ACC112 (cell line): ENCODE data around the gene SND1.

Experiments used
- H2AFZ ChIP-seq: fragments of 200-600 bp; sonication (generic); one replicate; pipeline ENCODE4 v1.6.0; 2017; ENCODE audit warnings: antibody characterized with exemption, low read length; ENCODE audit not compliant: unreplicated experiment
- H3K27ac ChIP-seq: fragments of 200-600 bp; sonication (generic); 2 replicates; pipeline ENCODE4 v1.5.1; 2014; ENCODE audit warnings: low read depth, mild to moderate bottlenecking, antibody characterized with exemption, low read length, moderate library complexity
- H3K27me3 ChIP-seq: fragments of 200-600 bp; sonication (generic); 2 replicates; pipeline ENCODE4 v1.6.1; 2014; ENCODE audit warnings: mild to moderate bottlenecking, antibody characterized with exemption, low read length, moderate library complexity, mixed read lengths; ENCODE audit not compliant: insufficient read depth
- H3K36me3 ChIP-seq: fragments of 200-600 bp; sonication (generic); 2 replicates; pipeline ENCODE4 v1.6.1; 2016; ENCODE audit warnings: mild to moderate bottlenecking, antibody characterized with exemption, low read length, moderate library complexity, mixed read lengths; ENCODE audit not compliant: insufficient read depth
- H3K4me1 ChIP-seq: fragments of 200-600 bp; sonication (generic); one replicate; pipeline ENCODE4 v1.6.1; 2016; ENCODE audit warnings: low read length, mixed read lengths; ENCODE audit not compliant: insufficient read depth, unreplicated experiment, control insufficient read depth
- H3K4me3 ChIP-seq: fragments of 200-600 bp; sonication (generic); 2 replicates; pipeline ENCODE4 v1.5.1; 2014; ENCODE audit warnings: mild to moderate bottlenecking, low read depth, low read length
- H3K79me2 ChIP-seq: fragments of 200-600 bp; sonication (generic); one replicate; pipeline ENCODE4 v1.6.0; 2016; ENCODE audit warnings: low read length; ENCODE audit not compliant: control insufficient read depth, unreplicated experiment, insufficient read depth

SND1 gene

DNA sequence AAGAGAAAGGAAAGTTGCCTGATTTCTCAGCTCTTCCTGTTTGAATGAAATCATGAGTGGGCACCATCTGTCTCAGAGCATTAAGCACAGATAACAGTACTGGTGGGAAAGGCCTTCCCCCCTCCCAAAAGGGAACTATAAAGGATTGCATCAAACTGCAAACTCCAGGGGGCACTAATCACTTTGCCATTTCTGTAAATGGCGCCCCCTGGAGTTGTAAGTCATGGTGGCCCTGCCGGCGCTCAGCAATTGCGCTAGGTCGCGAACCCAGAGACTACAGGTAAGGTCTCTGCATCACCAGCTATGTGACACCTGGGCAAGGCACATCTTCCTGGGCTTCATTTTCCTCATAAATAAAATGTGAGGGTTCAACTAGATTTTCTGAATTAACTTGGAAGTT, 368.2 kb downstream of the SND1 start:
- Histone ChIP-seq H3K36me3 (no peaks in the 10 kb centered on the region; the same call in 1 of the 2 replicates), H3K27ac (no peak overlapping the region), H2AFZ (no peak overlapping the region), H3K27me3 (no peaks in the 10 kb centered on the region), H3K4me3 (no peak overlapping the region), H3K79me2 (no peaks in the 10 kb centered on the region), H3K4me1 (peaks cover 39% of the 10 kb centered on the region)

DNA sequence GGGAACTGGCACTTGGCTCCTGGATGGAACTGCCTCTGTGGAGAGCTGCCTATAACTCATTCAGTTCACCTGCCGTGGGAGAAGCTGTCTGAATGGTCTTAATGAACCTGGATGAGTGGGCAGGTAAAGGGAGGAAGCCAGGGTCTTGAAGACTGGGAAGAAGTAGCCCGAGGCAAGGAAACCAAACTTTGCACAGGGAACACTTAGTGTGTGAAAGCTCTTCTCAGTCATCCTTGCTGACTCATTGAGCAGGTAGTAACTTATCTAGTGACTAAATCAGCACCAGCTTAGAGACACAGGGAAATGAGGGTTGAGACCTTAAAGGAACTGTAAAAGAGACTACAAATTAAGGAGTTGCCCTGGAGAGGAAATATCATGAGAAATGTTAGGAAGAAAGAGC, 369.4 kb downstream of the SND1 start:
- no peaks in the 10 kb centered on the region; the same call in 1 of the 2 replicates for H3K36me3 ChIP-seq
- no peak overlapping the region for H2AFZ ChIP-seq
- H3K27ac ChIP-seq = no peak overlapping the region
- peaks cover 47% of the 10 kb centered on the region for H3K4me1 ChIP-seq
- H3K4me3 ChIP-seq = no peak overlapping the region
- H3K79me2 ChIP-seq = no peaks in the 10 kb centered on the region
- no peaks in the 10 kb centered on the region for H3K27me3 ChIP-seq

DNA sequence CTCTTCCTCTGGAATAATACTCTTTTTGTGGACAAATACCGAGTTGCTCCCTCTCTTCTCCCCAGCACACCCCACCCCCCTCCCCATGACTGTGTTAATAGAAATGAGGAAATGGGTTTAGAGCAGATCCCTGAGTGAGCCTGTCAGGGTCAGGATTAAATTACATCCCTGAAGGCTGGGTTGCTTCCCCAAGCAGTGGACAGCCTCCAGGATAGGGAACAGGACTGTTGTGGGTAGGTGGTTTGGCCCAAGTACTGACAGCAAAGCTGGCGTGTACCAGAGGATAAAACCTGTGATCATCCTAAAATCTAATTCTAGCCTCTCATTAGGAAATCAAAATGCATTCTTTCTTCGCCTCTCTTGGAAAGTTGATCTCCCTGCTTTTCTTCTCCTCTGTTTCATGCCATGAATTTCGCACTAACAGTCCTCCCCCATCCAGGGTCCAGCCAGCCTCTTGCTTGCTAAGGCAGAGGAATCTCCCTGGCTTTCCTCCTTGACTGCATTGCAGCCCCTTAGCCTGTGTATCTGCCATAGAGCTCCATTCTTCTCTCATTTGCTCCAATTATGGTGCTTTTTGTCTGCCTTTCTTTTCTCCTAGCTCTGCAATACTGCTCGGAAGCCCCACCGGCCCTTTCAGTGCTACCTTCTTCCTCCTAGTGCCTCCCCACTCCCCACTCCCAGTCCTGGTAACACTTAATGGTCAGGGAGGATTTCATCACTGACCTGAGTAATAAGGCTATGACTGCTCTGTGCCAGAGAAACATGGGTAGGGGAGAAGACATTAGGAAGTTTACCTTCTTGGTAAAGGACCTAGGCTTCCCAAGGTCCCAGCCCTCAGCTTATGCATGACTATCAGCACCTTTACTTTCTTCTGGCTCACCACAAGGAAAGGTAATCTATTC, 370.9 kb downstream of the SND1 start:
- H3K27me3 ChIP-seq = no peaks in the 10 kb centered on the region
- no peak overlapping the region for H3K4me3 ChIP-seq
- H3K79me2 ChIP-seq = no peaks in the 10 kb centered on the region
- H3K27ac ChIP-seq = peak overlapping the region; percentile 50
- H2AFZ ChIP-seq = no peak overlapping the region
- H3K4me1 ChIP-seq = peaks cover 38% of the 10 kb centered on the region
- H3K36me3 ChIP-seq = no peaks in the 10 kb centered on the region; the same call in 1 of the 2 replicates

DNA sequence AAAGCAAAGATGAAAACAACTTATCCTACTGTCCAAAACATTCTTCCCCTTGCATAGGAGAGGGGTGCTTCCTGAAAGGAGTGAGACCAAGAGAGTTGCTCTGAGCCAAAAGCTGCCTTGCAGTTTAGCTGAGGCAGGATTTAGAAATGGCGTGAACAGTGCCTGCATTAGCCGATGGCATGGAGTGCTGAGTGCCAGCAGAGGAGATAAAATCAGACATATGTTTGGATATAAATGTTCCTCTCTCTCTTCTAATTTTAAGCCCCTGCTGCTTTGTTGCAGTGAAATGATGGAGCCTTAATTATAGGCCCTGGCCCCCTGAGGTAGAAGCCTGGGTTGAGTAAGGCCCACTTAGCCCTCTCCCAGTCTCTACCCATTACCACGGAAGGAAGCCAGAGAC, 372.2 kb downstream of the SND1 start:
- peaks cover 6% of the 10 kb centered on the region; the same call in 1 of the 2 replicates for H3K36me3 ChIP-seq
- H3K27me3 ChIP-seq = no peaks in the 10 kb centered on the region
- H2AFZ ChIP-seq = no peak overlapping the region
- H3K27ac ChIP-seq = no peak overlapping the region
- H3K4me1 ChIP-seq = peaks cover 31% of the 10 kb centered on the region
- H3K4me3 ChIP-seq = no peak overlapping the region
- H3K79me2 ChIP-seq = no peaks in the 10 kb centered on the region

DNA sequence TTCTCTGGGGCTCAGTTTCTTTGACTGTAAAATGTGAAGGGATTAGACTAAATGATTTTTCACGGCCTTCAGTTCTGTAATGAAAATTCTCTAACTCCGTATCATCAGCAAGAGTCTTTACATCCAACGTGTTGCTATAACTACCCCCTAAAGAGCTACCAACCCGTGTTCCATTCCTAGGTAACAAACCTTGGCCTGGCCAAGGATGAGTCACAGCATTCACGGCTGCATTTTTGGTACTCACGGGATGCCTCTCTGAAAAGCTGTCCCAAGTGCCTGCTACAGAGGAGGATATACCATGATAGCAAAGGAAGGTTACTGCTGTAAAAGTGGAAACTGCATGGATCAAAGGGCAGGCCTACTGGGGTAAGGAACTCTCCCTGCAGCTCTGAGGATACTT, 373.4 kb downstream of the SND1 start:
- Histone ChIP-seq H3K4me3 (no peak overlapping the region), H3K79me2 (peaks cover 2% of the 10 kb centered on the region), H3K4me1 (peaks cover 31% of the 10 kb centered on the region), H3K27ac (no peak overlapping the region), H3K36me3 (peaks cover 11% of the 10 kb centered on the region; the same call in 1 of the 2 replicates), H3K27me3 (no peaks in the 10 kb centered on the region), H2AFZ (no peak overlapping the region)

DNA sequence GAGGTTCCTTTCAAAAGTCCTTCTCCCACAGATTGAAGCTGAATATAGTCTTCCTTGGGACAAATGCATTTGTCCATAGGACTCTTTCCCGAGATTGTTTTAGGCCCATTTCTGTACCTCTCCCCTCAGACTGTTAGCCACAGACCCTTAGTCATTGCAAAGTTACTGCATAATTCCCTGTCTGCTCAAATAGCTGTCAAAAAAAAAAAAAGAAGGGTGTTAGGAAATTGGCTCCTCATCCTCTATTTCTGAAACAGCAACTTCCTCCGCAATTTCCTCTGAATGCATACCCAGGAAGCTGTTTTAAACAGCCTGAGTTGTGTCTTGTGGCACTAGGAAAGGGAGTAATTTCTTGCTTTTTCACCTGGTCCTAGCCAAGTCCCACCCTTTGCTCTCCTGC, 373.8 kb downstream of the SND1 start:
- Histone ChIP-seq H2AFZ (no peak overlapping the region), H3K4me3 (no peak overlapping the region), H3K27me3 (no peaks in the 10 kb centered on the region), H3K27ac (no peak overlapping the region), H3K36me3 (peaks cover 11% of the 10 kb centered on the region; the same call in 1 of the 2 replicates), H3K4me1 (peaks cover 34% of the 10 kb centered on the region), H3K79me2 (peaks cover 5% of the 10 kb centered on the region)

DNA sequence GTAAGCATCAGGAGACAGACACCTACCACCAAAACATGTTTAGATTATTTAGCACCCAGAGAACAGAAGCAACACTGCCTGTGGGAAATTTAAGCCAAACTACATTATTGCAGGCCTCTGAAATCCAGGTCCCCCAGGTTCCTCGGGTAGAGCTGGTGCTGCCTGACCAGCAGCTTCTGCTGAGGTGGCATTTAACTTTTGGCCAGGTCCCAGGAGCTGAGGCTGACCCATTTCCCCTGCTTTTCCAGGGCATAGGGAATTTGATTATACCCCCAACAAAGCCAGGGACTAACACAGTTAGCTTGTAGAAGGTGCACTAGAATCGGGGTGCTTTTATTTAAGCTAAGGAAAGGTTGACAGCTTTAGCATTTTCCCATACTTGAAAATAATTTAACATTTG, 374.6 kb downstream of the SND1 start:
- no peak overlapping the region for H3K27ac ChIP-seq
- no peak overlapping the region for H2AFZ ChIP-seq
- H3K4me1 ChIP-seq = peaks cover 30% of the 10 kb centered on the region
- peaks cover 11% of the 10 kb centered on the region; the same call in 1 of the 2 replicates for H3K36me3 ChIP-seq
- no peak overlapping the region for H3K4me3 ChIP-seq
- no peaks in the 10 kb centered on the region for H3K27me3 ChIP-seq
- H3K79me2 ChIP-seq = peaks cover 5% of the 10 kb centered on the region

DNA sequence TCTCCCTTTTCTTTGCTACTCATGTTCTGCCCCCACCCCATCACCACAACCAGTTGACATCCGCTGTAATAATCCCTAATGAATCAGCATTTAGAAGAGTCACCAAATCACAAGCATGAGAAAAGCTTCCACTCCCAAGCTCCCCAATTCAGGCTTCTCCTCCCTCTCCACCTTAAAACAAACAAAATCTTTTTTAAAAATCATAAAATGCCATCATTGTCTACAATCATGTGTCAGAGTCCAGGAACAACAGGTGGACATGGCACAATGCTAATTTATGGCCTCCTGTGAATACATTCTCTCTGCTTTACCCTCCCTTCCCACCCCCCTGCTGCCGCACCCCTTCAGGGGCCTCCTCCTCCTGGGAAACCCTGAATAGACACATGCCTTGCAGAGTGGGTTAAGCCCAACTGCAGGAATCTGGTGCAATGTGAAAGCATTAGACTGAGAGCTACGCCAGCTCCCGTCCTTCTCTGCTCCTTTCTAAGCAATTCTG, 375.5 kb downstream of the SND1 start:
- H3K4me3 ChIP-seq = no peak overlapping the region
- peaks cover 5% of the 10 kb centered on the region for H3K79me2 ChIP-seq
- H3K27ac ChIP-seq = no peak overlapping the region
- H3K27me3 ChIP-seq = no peaks in the 10 kb centered on the region
- peaks cover 11% of the 10 kb centered on the region; the same call in 1 of the 2 replicates for H3K36me3 ChIP-seq
- H3K4me1 ChIP-seq = peaks cover 25% of the 10 kb centered on the region
- H2AFZ ChIP-seq = no peak overlapping the region

DNA sequence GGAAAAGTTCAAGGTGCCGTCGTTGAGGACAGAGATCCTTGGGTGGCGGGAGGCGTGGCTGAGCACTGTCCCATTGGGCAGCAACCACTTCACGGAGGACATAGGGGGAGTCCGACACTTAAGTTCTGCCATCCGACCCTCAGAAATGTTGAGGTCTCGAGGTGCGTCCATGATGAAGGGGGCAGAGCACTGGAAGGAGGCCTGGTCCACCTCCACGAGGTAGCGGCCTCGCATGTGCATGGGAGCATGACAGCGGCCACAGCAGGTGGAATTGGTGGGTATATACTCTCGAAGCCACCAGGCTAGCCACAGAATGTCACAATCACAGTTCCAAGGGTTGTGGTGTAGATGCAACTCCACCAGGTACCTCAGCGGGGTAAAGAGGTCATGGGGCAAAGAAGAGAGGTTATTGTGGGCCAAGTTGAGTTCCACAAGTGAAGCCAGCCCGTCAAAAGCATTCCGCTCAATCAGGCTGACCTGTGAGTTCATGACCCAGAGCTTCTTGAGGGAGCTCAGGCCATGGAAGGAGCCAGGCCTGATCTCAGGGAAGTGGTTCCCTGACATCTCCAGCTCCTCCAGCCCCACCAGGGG, 377.5 kb downstream of the SND1 start:
- Histone ChIP-seq H3K4me3 (no peak overlapping the region), H3K4me1 (peaks cover 14% of the 10 kb centered on the region), H3K79me2 (peaks cover 9% of the 10 kb centered on the region)

DNA sequence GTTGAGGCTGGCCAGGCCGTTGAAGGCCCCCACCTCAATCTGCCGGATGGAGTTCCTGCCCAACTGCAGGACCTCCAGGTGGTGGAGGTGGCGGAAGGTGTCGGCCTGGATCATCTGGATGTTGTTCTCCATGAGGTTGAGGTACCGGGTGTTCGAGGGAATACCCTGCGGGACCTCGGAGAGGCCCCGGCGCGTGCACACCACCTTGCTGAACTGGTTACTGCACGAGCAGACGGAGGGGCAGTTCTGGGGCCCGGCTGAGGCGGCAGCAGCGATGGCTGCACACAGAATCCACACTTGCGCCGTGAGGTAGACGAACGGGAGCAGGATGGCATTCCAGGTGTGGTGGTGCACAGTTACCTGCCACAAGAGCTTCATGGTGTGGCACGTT, 378.3 kb downstream of the SND1 start:
- H3K4me3 ChIP-seq = no peak overlapping the region
- no peak overlapping the region for H3K27ac ChIP-seq
- no peaks in the 10 kb centered on the region for H3K27me3 ChIP-seq

More for the DNA sequence above, 377.5 kb downstream of the SND1 start:
- Histone ChIP-seq H3K36me3 (peaks cover 11% of the 10 kb centered on the region; the same call in 1 of the 2 replicates), H3K27ac (no peak overlapping the region), H2AFZ (no peak overlapping the region), H3K27me3 (no peaks in the 10 kb centered on the region)

More for the DNA sequence above, 378.3 kb downstream of the SND1 start:
- Histone ChIP-seq H3K4me1 (peaks cover 10% of the 10 kb centered on the region), H3K36me3 (peaks cover 11% of the 10 kb centered on the region; the same call in 1 of the 2 replicates), H2AFZ (no peak overlapping the region), H3K79me2 (peaks cover 9% of the 10 kb centered on the region)
